GM23338 (cell line): ENCODE data around the gene FOXA1. TPM values are rescaled to one million over a fixed set of nuclear protein-coding genes. Genes with fewer than 3 reads are reported as not detected.

Experiments
- ATAC-seq: fragments of 200-7000 bp; cut with Tn5 transposase; 3 replicates; pipeline ENCODE4 v1.9.1; 2020
- DNase-seq: peaks from one replicate; pipeline ENCODE4 v3.0.0-alpha.2; 2015; ENCODE audit warnings: low spot score
- H2AFZ ChIP-seq: fragments of 200-600 bp; sonication (generic); 2 replicates; pipeline ENCODE4 v1.8.0; 2016; ENCODE audit warnings: antibody characterized with exemption, mild to moderate bottlenecking, moderate library complexity
- H3F3A ChIP-seq: fragments of 200-600 bp; sonication (generic); replicated peaks from 2 replicates; pipeline ENCODE4 v1.8.0; 2017; ENCODE audit warnings: antibody characterized with exemption, mixed run types, low read depth
- H3K27ac ChIP-seq: fragments of 200-600 bp; sonication (generic); 2 replicates; pipeline ENCODE4 v1.6.1; 2016; ENCODE audit warnings: low read depth
- H3K27me3 ChIP-seq: fragments of 200-600 bp; sonication (generic); 2 replicates; pipeline ENCODE4 v1.8.0; 2016; ENCODE audit warnings: mild to moderate bottlenecking, mixed run types, moderate library complexity; ENCODE audit not compliant: insufficient read depth
- H3K36me3 ChIP-seq: fragments of 200-600 bp; sonication (generic); 2 replicates; pipeline ENCODE4 v1.8.0; 2016; ENCODE audit warnings: mild to moderate bottlenecking; ENCODE audit not compliant: insufficient read depth
- H3K4me1 ChIP-seq: fragments of 200-600 bp; sonication (generic); 2 replicates; pipeline ENCODE4 v1.8.0; 2016; ENCODE audit warnings: mild to moderate bottlenecking, moderate library complexity; ENCODE audit not compliant: insufficient read depth
- H3K4me2 ChIP-seq: fragments of 200-600 bp; sonication (generic); 2 replicates; pipeline ENCODE4 v1.7.1; 2017; ENCODE audit warnings: mixed run types
- H3K4me3 ChIP-seq: fragments of 200-600 bp; sonication (generic); 2 replicates; pipeline ENCODE4 v1.6.1; 2016; ENCODE audit warnings: mixed run types
- H3K79me2 ChIP-seq: fragments of 200-600 bp; sonication (generic); replicated peaks from 2 replicates; pipeline ENCODE4 v1.8.0; 2017; ENCODE audit warnings: mild to moderate bottlenecking; ENCODE audit not compliant: insufficient read depth
- H3K9me2 ChIP-seq: fragments of 200-600 bp; sonication (generic); 2 replicates; pipeline ENCODE4 v1.8.0; 2017; ENCODE audit not compliant: insufficient read depth
- H4K20me1 ChIP-seq: fragments of 200-600 bp; sonication (generic); replicated peaks from 2 replicates; pipeline ENCODE4 v1.8.0; 2017; ENCODE audit warnings: mild to moderate bottlenecking; ENCODE audit not compliant: insufficient read depth
- H3K27ac Mint-ChIP-seq: 2 replicates; pipeline ENCODE4 v1.8.0; 2020; ENCODE audit warnings: inconsistent platforms, mild to moderate bottlenecking, moderate library complexity, mixed read lengths
- H3K27me3 Mint-ChIP-seq: 3 replicates; pipeline ENCODE4 v1.8.0; 2022; ENCODE audit warnings: low read depth, mild to moderate bottlenecking, moderate library complexity, mixed read lengths, inconsistent platforms; ENCODE audit not compliant: insufficient read depth, poor library complexity
- H3K36me3 Mint-ChIP-seq: 3 replicates; pipeline ENCODE4 v1.8.0; 2021; ENCODE audit warnings: low read depth, mild to moderate bottlenecking, inconsistent platforms, moderate library complexity, mixed read lengths
- H3K4me1 Mint-ChIP-seq: 3 replicates; pipeline ENCODE4 v1.8.0; 2020; ENCODE audit warnings: mild to moderate bottlenecking, inconsistent platforms, mixed read lengths
- H3K4me3 Mint-ChIP-seq: 3 replicates; pipeline ENCODE4 v1.8.0; 2021; ENCODE audit warnings: moderate library complexity, mild to moderate bottlenecking, inconsistent platforms, mixed read lengths
- H3K9me3 Mint-ChIP-seq: 3 replicates; pipeline ENCODE4 v1.8.0; 2020; ENCODE audit warnings: moderate library complexity, mild to moderate bottlenecking, inconsistent platforms, mixed read lengths
- CREB1 ChIP-seq: fragments of 250-450 bp; sonication (Bioruptor Pico); IDR thresholded peaks from 2 replicates; pipeline ENCODE4 v1.5.0; 2020; ENCODE audit warnings: low read depth, mild to moderate bottlenecking, moderate library complexity
- EZH2 ChIP-seq: fragments of 200-600 bp; sonication (generic); IDR thresholded peaks from one replicate; pipeline ENCODE4 v1.8.0; 2017; ENCODE audit warnings: antibody characterized with exemption, mild to moderate bottlenecking, low read depth; ENCODE audit not compliant: unreplicated experiment
- ZNF114 ChIP-seq: fragments of 250-450 bp; sonication (Bioruptor Pico); IDR thresholded peaks from 2 replicates; pipeline ENCODE4 v1.5.0; 2020; ENCODE audit warnings: mild to moderate bottlenecking, moderate library complexity
- polyA plus RNA-seq: library from polyadenylated mRNA; unstranded; fragments of >200 nt; fragmentation: Nextera tagmentation; extraction: Ambion mirVana; gene quantifications from 2 replicates; pipeline ENCODE4 v1.2.1, GENCODE V29; 2016
- total RNA-seq: library from RNA; depleted of rRNA; stranded (reverse); fragments of >200 nt; shearing (Covaris generic); gene quantifications from 2 replicates; pipeline ENCODE4 v1.2.3, GENCODE V29; 2014
- TF ChIP-seq, protein P1 (sequence below): fragments of 250-450 bp; sonication (Bioruptor Pico); IDR thresholded peaks from 2 replicates; pipeline ENCODE4 v1.5.0; 2020; ENCODE audit warnings: mild to moderate bottlenecking, moderate library complexity
- TF ChIP-seq, protein P2 (sequence below): IDR thresholded peaks from 2 replicates; pipeline ENCODE4 v1.6.1; 2016; ENCODE audit warnings: antibody characterized with exemption

Gene FOXA1
- total and polyA plus RNA-seq, 2 experiments from 2014 or later: not detected

DNA sequence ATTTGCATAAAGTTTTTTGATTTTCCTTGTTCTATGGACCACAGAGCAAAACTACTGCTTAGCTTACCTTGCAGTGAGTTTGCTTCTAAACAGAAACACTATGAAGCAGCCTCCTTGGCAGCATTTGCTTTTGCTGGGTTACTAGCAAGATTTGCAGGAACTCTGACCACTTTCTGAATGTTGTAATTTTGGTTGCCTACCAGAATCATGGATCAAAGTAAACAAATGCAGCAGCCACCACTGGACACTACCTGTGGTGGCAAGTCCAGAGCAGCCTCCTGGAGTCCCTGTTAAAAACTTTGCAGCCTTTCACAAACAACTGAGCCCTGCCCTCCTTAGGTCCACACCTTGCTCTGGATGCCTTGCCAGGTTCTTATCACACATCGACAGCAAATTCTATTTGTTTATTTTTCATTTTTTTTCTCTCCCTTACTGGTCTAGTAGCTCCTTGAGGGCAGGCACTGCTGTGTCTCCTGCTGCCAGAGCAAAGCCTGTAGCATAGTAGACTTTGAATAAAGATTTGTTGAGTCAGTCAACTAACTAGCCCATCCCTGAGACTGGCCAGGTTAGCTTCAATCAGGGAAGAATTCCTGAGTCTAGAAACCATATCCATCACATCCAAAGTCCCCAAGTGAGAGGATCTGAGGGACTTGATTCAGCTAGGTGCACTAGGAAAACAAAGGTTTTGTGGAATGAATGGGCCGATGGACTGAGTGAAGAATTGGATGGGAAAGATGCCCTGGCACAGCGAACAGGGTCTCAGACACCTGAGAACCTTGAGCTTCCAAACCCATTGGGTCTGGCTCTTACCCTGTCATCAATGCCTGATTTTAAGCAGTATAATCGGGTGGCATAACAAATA lies 6.1 kb upstream of the FOXA1 start:
- Histone ChIP-seq H3K79me2 (no peaks in the 10 kb centered on the region), H3K27me3 (peaks cover 100% of the 10 kb centered on the region), H4K20me1 (peaks cover 30% of the 10 kb centered on the region), H3K4me2 (peak overlapping the region; percentile 77; the same call in 1 of the 2 replicates), H3K36me3 (no peaks in the 10 kb centered on the region), H2AFZ (no peak overlapping the region), H3K4me1 (peaks cover 39% of the 10 kb centered on the region), H3F3A (peaks cover 31% of the 10 kb centered on the region), H3K27ac (no peak overlapping the region), H3K9me2 (no peaks in the 10 kb centered on the region), H3K4me3 (no peak overlapping the region)
- peaks cover 33% of the 10 kb centered on the region for H3K4me1 Mint-ChIP-seq
- H3K27ac Mint-ChIP-seq: no peak overlapping the region
- H3K27me3 Mint-ChIP-seq: peaks cover 94% of the 10 kb centered on the region
- no peak for DNase-seq
- TF ChIP-seq, protein P1, sequence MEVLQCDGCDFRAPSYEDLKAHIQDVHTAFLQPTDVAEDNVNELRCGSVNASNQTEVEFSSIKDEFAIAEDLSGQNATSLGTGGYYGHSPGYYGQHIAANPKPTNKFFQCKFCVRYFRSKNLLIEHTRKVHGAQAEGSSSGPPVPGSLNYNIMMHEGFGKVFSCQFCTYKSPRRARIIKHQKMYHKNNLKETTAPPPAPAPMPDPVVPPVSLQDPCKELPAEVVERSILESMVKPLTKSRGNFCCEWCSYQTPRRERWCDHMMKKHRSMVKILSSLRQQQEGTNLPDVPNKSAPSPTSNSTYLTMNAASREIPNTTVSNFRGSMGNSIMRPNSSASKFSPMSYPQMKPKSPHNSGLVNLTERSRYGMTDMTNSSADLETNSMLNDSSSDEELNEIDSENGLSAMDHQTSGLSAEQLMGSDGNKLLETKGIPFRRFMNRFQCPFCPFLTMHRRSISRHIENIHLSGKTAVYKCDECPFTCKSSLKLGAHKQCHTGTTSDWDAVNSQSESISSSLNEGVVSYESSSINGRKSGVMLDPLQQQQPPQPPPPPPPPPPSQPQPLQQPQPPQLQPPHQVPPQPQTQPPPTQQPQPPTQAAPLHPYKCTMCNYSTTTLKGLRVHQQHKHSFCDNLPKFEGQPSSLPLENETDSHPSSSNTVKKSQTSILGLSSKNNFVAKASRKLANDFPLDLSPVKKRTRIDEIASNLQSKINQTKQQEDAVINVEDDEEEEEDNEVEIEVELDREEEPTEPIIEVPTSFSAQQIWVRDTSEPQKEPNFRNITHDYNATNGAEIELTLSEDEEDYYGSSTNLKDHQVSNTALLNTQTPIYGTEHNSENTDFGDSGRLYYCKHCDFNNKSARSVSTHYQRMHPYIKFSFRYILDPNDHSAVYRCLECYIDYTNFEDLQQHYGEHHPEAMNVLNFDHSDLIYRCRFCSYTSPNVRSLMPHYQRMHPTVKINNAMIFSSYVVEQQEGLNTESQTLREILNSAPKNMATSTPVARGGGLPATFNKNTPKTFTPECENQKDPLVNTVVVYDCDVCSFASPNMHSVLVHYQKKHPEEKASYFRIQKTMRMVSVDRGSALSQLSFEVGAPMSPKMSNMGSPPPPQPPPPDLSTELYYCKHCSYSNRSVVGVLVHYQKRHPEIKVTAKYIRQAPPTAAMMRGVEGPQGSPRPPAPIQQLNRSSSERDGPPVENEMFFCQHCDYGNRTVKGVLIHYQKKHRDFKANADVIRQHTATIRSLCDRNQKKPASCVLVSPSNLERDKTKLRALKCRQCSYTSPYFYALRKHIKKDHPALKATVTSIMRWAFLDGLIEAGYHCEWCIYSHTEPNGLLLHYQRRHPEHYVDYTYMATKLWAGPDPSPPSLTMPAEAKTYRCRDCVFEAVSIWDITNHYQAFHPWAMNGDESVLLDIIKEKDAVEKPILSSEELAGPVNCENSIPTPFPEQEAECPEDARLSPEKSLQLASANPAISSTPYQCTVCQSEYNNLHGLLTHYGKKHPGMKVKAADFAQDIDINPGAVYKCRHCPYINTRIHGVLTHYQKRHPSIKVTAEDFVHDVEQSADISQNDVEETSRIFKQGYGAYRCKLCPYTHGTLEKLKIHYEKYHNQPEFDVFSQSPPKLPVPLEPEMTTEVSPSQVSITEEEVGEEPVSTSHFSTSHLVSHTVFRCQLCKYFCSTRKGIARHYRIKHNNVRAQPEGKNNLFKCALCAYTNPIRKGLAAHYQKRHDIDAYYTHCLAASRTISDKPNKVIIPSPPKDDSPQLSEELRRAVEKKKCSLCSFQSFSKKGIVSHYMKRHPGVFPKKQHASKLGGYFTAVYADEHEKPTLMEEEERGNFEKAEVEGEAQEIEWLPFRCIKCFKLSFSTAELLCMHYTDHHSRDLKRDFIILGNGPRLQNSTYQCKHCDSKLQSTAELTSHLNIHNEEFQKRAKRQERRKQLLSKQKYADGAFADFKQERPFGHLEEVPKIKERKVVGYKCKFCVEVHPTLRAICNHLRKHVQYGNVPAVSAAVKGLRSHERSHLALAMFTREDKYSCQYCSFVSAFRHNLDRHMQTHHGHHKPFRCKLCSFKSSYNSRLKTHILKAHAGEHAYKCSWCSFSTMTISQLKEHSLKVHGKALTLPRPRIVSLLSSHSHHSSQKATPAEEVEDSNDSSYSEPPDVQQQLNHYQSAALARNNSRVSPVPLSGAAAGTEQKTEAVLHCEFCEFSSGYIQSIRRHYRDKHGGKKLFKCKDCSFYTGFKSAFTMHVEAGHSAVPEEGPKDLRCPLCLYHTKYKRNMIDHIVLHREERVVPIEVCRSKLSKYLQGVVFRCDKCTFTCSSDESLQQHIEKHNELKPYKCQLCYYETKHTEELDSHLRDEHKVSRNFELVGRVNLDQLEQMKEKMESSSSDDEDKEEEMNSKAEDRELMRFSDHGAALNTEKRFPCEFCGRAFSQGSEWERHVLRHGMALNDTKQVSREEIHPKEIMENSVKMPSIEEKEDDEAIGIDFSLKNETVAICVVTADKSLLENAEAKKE (CRISPR knock-in tag): no peak
- no peak for TF ChIP-seq CREB1 (CRISPR knock-in tag)
- TF ChIP-seq EZH2: no peak
- TF ChIP-seq, protein P2, sequence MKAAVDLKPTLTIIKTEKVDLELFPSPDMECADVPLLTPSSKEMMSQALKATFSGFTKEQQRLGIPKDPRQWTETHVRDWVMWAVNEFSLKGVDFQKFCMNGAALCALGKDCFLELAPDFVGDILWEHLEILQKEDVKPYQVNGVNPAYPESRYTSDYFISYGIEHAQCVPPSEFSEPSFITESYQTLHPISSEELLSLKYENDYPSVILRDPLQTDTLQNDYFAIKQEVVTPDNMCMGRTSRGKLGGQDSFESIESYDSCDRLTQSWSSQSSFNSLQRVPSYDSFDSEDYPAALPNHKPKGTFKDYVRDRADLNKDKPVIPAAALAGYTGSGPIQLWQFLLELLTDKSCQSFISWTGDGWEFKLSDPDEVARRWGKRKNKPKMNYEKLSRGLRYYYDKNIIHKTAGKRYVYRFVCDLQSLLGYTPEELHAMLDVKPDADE: no peak
- no peak for TF ChIP-seq ZNF114 (CRISPR knock-in tag)
- H3K4me3 Mint-ChIP-seq: no peak overlapping the region; the same call in 2 of the 3 replicates
- no peaks in the 10 kb centered on the region; the same call in 2 of the 3 replicates for H3K36me3 Mint-ChIP-seq
- H3K9me3 Mint-ChIP-seq: 0 out of 3 replicates have a peak, but pooled peaks cover 3% of the 10 kb centered on the region
- no peak for ATAC-seq
